Small intestine (tissue), 7 donors: ENCODE measurements around the gene PFKFB4. TPM values are rescaled to one million over a fixed set of nuclear protein-coding genes. Genes with fewer than 3 reads are reported as not detected.

Source experiments
- DNase-seq, 2 donors: peaks; one replicate each; pipeline versions ENCODE4 v3.0.0 to v3.0.0-alpha.2; 2013
- FAIRE-seq: peaks from 2 replicates; lab custom pipeline; 2012; peaks lifted over from hg19 to GRCh38; lab: Jason Lieb, UNC
- H3K27ac ChIP-seq, 3 donors: one replicate each; pipeline ENCODE4 v1.5.1; 2013; ENCODE audit warnings: low read length in 2 of 3, mild to moderate bottlenecking in 2 of 3, control low read depth in 1 of 3, inconsistent platforms in 1 of 3, low read depth in 1 of 3, moderate library complexity in 1 of 3
- H3K27me3 ChIP-seq, 3 donors: one replicate each; pipeline ENCODE4 v1.6.1; 2013; ENCODE audit warnings: low read length in 3 of 3, inconsistent platforms in 1 of 3; ENCODE audit not compliant: control insufficient read depth in 3 of 3, insufficient read depth in 3 of 3
- H3K36me3 ChIP-seq, 3 donors: one replicate each; pipeline ENCODE4 v1.6.1; 2013; ENCODE audit warnings: low read length in 3 of 3, inconsistent platforms in 1 of 3, low read depth in 1 of 3, mild to moderate bottlenecking in 1 of 3, moderate library complexity in 1 of 3; ENCODE audit not compliant: control insufficient read depth in 3 of 3, insufficient read depth in 2 of 3
- H3K4me1 ChIP-seq, 3 donors: one replicate each; pipeline ENCODE4 v1.6.1; 2013; ENCODE audit warnings: low read length in 2 of 3, inconsistent platforms in 1 of 3, low read depth in 1 of 3, mild to moderate bottlenecking in 1 of 3, moderate library complexity in 1 of 3; ENCODE audit not compliant: control insufficient read depth in 3 of 3, insufficient read depth in 2 of 3
- H3K4me3 ChIP-seq, 3 donors: one replicate each; pipeline ENCODE4 v1.5.1; 2013; ENCODE audit warnings: low read length in 3 of 3, control low read depth in 1 of 3, inconsistent platforms in 1 of 3, low read depth in 1 of 3, mild to moderate bottlenecking in 1 of 3, moderate library complexity in 1 of 3
- H3K9me3 ChIP-seq, 2 donors: one replicate each; pipeline ENCODE4 v1.6.1; 2013; ENCODE audit warnings: low read depth in 1 of 2, low read length in 1 of 2; ENCODE audit not compliant: control insufficient read depth in 2 of 2, insufficient read depth in 1 of 2
- WGBS, 3 donors: extraction: QIAGEN DNeasy Blood & Tissue Kit; methylation state at CpG; one replicate each; pipeline ENCODE4 v1.1.7; 2013; 5-methylcytosine and 5-hydroxymethylcytosine counted together
- polyA plus RNA-seq, 4 donors: library from polyadenylated mRNA; stranded (reverse) in 3 of 4; unstranded in 1 of 4; fragments of 200-250 nt in 3 of 4; fragments of 120-200 nt in 1 of 4; gene quantifications; one replicate each; pipeline versions ENCODE4 v1.2.1 to v1.2.3, GENCODE V29; 2013
- donor health status: healthy with polysubstance abuse.
- donor health status: control.
- donor health status: control.
- donor health status: Bipolar disorder and iron deficiency.
- donor health status: healthy.

The PFKFB4 gene
- polyA plus RNA-seq, 4 donors = 11.3 to 44.5 (median 19.1) TPM

GRCh38 chr3:48575366-48575765, 18.8 kb upstream of the PFKFB4 start:
- H3K4me3 ChIP-seq = no peak overlapping the region
- no peaks in the 10 kb centered on the region for H3K27me3 ChIP-seq
- DNase-seq (no peak), FAIRE-seq (no peak)
- H3K36me3 ChIP-seq = peaks cover 0 to 74% (median 0%) of the 10 kb centered on the region in 3 donors
- peaks cover 0 to 12% (median 0%) of the 10 kb centered on the region in 3 donors for H3K4me1 ChIP-seq
- 86 to 88% (median 87%) methylated on average over 16 to 17 of the region's 17 CpGs for WGBS, 3 donors
- H3K9me3 ChIP-seq = no peaks in the 10 kb centered on the region
- H3K27ac ChIP-seq = no peak overlapping the region

GRCh38 chr3:48573973-48574585, 17.5 kb upstream of the PFKFB4 start:
- no peaks in the 10 kb centered on the region for H3K27me3 ChIP-seq
- peaks cover 0 to 77% (median 0%) of the 10 kb centered on the region in 3 donors for H3K36me3 ChIP-seq
- H3K4me3 ChIP-seq = no peak overlapping the region
- no peaks in the 10 kb centered on the region for H3K9me3 ChIP-seq
- H3K4me1 ChIP-seq = peaks cover 0 to 12% (median 0%) of the 10 kb centered on the region in 3 donors
- no peak overlapping the region for H3K27ac ChIP-seq
- DNase-seq = no peak
- WGBS, 3 donors = 92 to 95% (median 94%) methylated on average over 10 of the region's 10 CpGs
- FAIRE-seq = no peak

- Histone ChIP-seq H3K9me3 (no peaks in the 10 kb centered on the region), H3K27me3 (no peaks in the 10 kb centered on the region), H3K36me3 (peaks cover 0 to 77% (median 0%) of the 10 kb centered on the region in 3 donors), H3K27ac (no peak overlapping the region), H3K4me3 (no peak overlapping the region), H3K4me1 (peaks cover 0 to 12% (median 0%) of the 10 kb centered on the region in 3 donors)
- WGBS, 3 donors = 52 to 66% (median 62%) methylated on average over 6 to 7 of the region's 7 CpGs
- DNase-seq (peak in 1 of 2 donors; percentile 29), FAIRE-seq (no peak)
These were observed 15.9 kb upstream of the PFKFB4 start for GRCh38 chr3:48572517-48572916.

GRCh38 chr3:48571938-48572337, 15.3 kb upstream of the PFKFB4 start:
- H3K27me3 ChIP-seq = no peaks in the 10 kb centered on the region
- H3K27ac ChIP-seq = no peak overlapping the region
- H3K9me3 ChIP-seq = no peaks in the 10 kb centered on the region
- H3K4me3 ChIP-seq = no peak overlapping the region
- DNase-seq = no peak
- WGBS, 3 donors = 77 to 84% (median 78%) methylated on average over 11 to 12 of the region's 12 CpGs
- peaks cover 0 to 74% (median 0%) of the 10 kb centered on the region in 3 donors for H3K36me3 ChIP-seq
- H3K4me1 ChIP-seq = peaks cover 0 to 12% (median 0%) of the 10 kb centered on the region in 3 donors
- FAIRE-seq = no peak

GRCh38 chr3:48569808-48570450, 13.3 kb upstream of the PFKFB4 start:
- no peak for FAIRE-seq
- no peaks in the 10 kb centered on the region for H3K9me3 ChIP-seq
- DNase-seq = no peak
- no peak overlapping the region for H3K27ac ChIP-seq
- H3K4me1 ChIP-seq = peaks cover 0 to 12% (median 0%) of the 10 kb centered on the region in 3 donors
- WGBS, 3 donors = 75 to 88% (median 77%) methylated on average over 16 to 18 of the region's 18 CpGs
- peaks cover 0 to 72% (median 0%) of the 10 kb centered on the region in 3 donors for H3K36me3 ChIP-seq
- no peaks in the 10 kb centered on the region for H3K27me3 ChIP-seq
- H3K4me3 ChIP-seq = no peak overlapping the region

- H3K27ac ChIP-seq = no peak overlapping the region
- no peak overlapping the region for H3K4me3 ChIP-seq
- WGBS, 3 donors = 85 to 90% (median 87%) methylated on average over 9 to 10 of the region's 10 CpGs
- FAIRE-seq = no peak
- H3K27me3 ChIP-seq = no peaks in the 10 kb centered on the region
- H3K9me3 ChIP-seq = no peaks in the 10 kb centered on the region
- H3K36me3 ChIP-seq = peaks cover 0 to 76% (median 0%) of the 10 kb centered on the region in 3 donors
- DNase-seq = no peak
- H3K4me1 ChIP-seq = peaks cover 0 to 12% (median 0%) of the 10 kb centered on the region in 3 donors
These were observed 12.8 kb upstream of the PFKFB4 start for GRCh38 chr3:48569400-48569799.

GRCh38 chr3:48568476-48568875, 11.9 kb upstream of the PFKFB4 start:
- no peak for FAIRE-seq
- no peaks in the 10 kb centered on the region for H3K9me3 ChIP-seq
- no peak for DNase-seq
- H3K4me3 ChIP-seq = no peak overlapping the region
- 90 to 99% (median 92%) methylated on average over 7 of the region's 7 CpGs for WGBS, 3 donors
- H3K36me3 ChIP-seq = peaks cover 0 to 74% (median 0%) of the 10 kb centered on the region in 3 donors
- H3K27ac ChIP-seq = no peak overlapping the region
- H3K27me3 ChIP-seq = no peaks in the 10 kb centered on the region
- H3K4me1 ChIP-seq = peaks cover 0 to 12% (median 0%) of the 10 kb centered on the region in 3 donors

- Histone ChIP-seq H3K4me3 (no peak overlapping the region), H3K4me1 (peaks cover 0 to 8% (median 0%) of the 10 kb centered on the region in 3 donors), H3K36me3 (peaks cover 0 to 64% (median 0%) of the 10 kb centered on the region in 3 donors), H3K27me3 (no peaks in the 10 kb centered on the region), H3K9me3 (no peaks in the 10 kb centered on the region), H3K27ac (no peak overlapping the region)
- 85 to 91% (median 90%) methylated on average over 11 of the region's 11 CpGs for WGBS, 3 donors
- DNase-seq (no peak), FAIRE-seq (no peak)
These were observed 10.9 kb upstream of the PFKFB4 start for GRCh38 chr3:48567500-48567899.
